Peyer's patch (tissue), 4 donors: ENCODE results near the gene AADACL3. TPM values are rescaled to one million over a fixed set of nuclear protein-coding genes. Genes with fewer than 3 reads are reported as not detected.

ENCODE experiments used
- DNase-seq, 3 donors: peaks; one replicate each; pipeline ENCODE4 v3.0.0-alpha.2; 2017 to 2019
- H3K27ac ChIP-seq, 4 donors: fragments of 200-600 bp; sonication (generic); one replicate each; pipeline ENCODE4 v1.5.1; 2016 to 2019
- H3K27me3 ChIP-seq, 2 donors: fragments of 200-600 bp; sonication (generic); one replicate each; pipeline ENCODE4 v1.5.1; 2019
- H3K36me3 ChIP-seq, 3 donors: fragments of 200-600 bp; sonication (generic); one replicate each; pipeline ENCODE4 v1.5.1; 2016 to 2019
- H3K4me1 ChIP-seq, 4 donors: fragments of 200-600 bp; sonication (generic); one replicate each; pipeline ENCODE4 v1.5.1; 2016 to 2019
- H3K4me3 ChIP-seq, 4 donors: fragments of 200-600 bp; sonication (generic); 1 replicate in 3 of 4; 2 replicates in 1 of 4; pipeline ENCODE4 v1.5.1; 2016 to 2019; ENCODE audit warnings: mild to moderate bottlenecking in 1 of 4
- H3K9me3 ChIP-seq, 4 donors: fragments of 200-600 bp; sonication (generic); one replicate each; pipeline ENCODE4 v1.5.1; 2016 to 2019; ENCODE audit warnings: mild to moderate bottlenecking in 1 of 4
- CTCF ChIP-seq, 6 experiments: fragments of 450-650 bp in 4 of 6; fragments of 200-600 bp in 2 of 6; sonication (generic) in 1 of 6; IDR thresholded peaks; one replicate each; pipeline ENCODE4 v1.5.1; 2017 to 2019; ENCODE audit warnings: antibody characterized with exemption in 6 of 6, mild to moderate bottlenecking in 3 of 6, moderate library complexity in 1 of 6
- POLR2A ChIP-seq, 2 donors: fragments of 450-650 bp; IDR thresholded peaks; one replicate each; pipeline ENCODE4 v1.5.1; 2017; ENCODE audit warnings: antibody characterized with exemption in 2 of 2, mild to moderate bottlenecking in 2 of 2, moderate library complexity in 2 of 2
- total RNA-seq, 4 donors: library from RNA; depleted of rRNA; stranded (reverse); fragments of >200 nt; gene quantifications; one replicate each; pipeline ENCODE4 v1.1.0, GENCODE V29; 2016

Gene AADACL3
- total RNA-seq, 4 donors from 2014 or later = not detected

- Histone ChIP-seq H3K4me1 (no peaks in the 10 kb centered on the region), H3K27ac (no peak overlapping the region), H3K27me3 (no peaks in the 10 kb centered on the region), H3K36me3 (no peaks in the 10 kb centered on the region), H3K9me3 (no peaks in the 10 kb centered on the region), H3K4me3 (no peak overlapping the region)
- no peak for DNase-seq
- TF ChIP-seq CTCF (IDR thresholded peaks at IDR 0.05) (no peak), POLR2A (IDR thresholded peaks at IDR 0.05) (no peak)
Observed at GRCh38 chr1:12770620-12771019, 54.7 kb downstream of the AADACL3 start.

GRCh38 chr1:12771186-12771585, 55.3 kb downstream of the AADACL3 start:
- TF ChIP-seq POLR2A (IDR thresholded peaks at IDR 0.05) = no peak
- no peak for TF ChIP-seq CTCF (IDR thresholded peaks at IDR 0.05)
- DNase-seq = no peak
- no peak overlapping the region for H3K4me3 ChIP-seq
- no peak overlapping the region for H3K27ac ChIP-seq
- H3K9me3 ChIP-seq = no peaks in the 10 kb centered on the region
- no peaks in the 10 kb centered on the region for H3K27me3 ChIP-seq
- no peaks in the 10 kb centered on the region for H3K36me3 ChIP-seq
- no peaks in the 10 kb centered on the region for H3K4me1 ChIP-seq

GRCh38 chr1:12772520-12772919, 56.6 kb downstream of the AADACL3 start:
- Histone ChIP-seq H3K27ac (no peak overlapping the region), H3K4me3 (no peak overlapping the region), H3K27me3 (no peaks in the 10 kb centered on the region), H3K36me3 (no peaks in the 10 kb centered on the region), H3K9me3 (no peaks in the 10 kb centered on the region), H3K4me1 (no peaks in the 10 kb centered on the region)
- no peak for DNase-seq
- TF ChIP-seq POLR2A (IDR thresholded peaks at IDR 0.05) (no peak), CTCF (IDR thresholded peaks at IDR 0.05) (no peak)

- no peak for DNase-seq
- H3K9me3 ChIP-seq = no peaks in the 10 kb centered on the region
- H3K27ac ChIP-seq = no peak within 1 kb of the TSS
- no peaks in the 10 kb centered on the region for H3K4me1 ChIP-seq
- no peaks in the 10 kb centered on the region for H3K27me3 ChIP-seq
- no peaks in the 10 kb centered on the region for H3K36me3 ChIP-seq
- TF ChIP-seq POLR2A (IDR thresholded peaks at IDR 0.05) (no peak), CTCF (IDR thresholded peaks at IDR 0.05) (no peak)
- no peak within 1 kb of the TSS for H3K4me3 ChIP-seq
Observed at GRCh38 chr1:12773438-12773837, 57.5 kb downstream of the AADACL3 start, which contains the start of gene PRAMEF12. Gene PRAMEF12 (plus strand): TSS chr1:12773738. CDS start chr1:12774868, 1,130 bp downstream.

GRCh38 chr1:12774801-12775345, 59.0 kb downstream of the AADACL3 start:
- Histone ChIP-seq H3K27ac (no peak overlapping the region), H3K4me3 (no peak overlapping the region), H3K27me3 (no peaks in the 10 kb centered on the region), H3K36me3 (no peaks in the 10 kb centered on the region), H3K9me3 (no peaks in the 10 kb centered on the region), H3K4me1 (no peaks in the 10 kb centered on the region)
- TF ChIP-seq CTCF (IDR thresholded peaks at IDR 0.05) = no peak
- TF ChIP-seq POLR2A (IDR thresholded peaks at IDR 0.05) = no peak
- no peak for DNase-seq

- no peak for DNase-seq
- Histone ChIP-seq H3K4me3 (no peak overlapping the region), H3K36me3 (no peaks in the 10 kb centered on the region), H3K9me3 (no peaks in the 10 kb centered on the region), H3K27me3 (no peaks in the 10 kb centered on the region), H3K4me1 (no peaks in the 10 kb centered on the region), H3K27ac (no peak overlapping the region)
- no peak for TF ChIP-seq CTCF (IDR thresholded peaks at IDR 0.05)
- TF ChIP-seq POLR2A (IDR thresholded peaks at IDR 0.05) = no peak
Observed at GRCh38 chr1:12775443-12775842, 59.5 kb downstream of the AADACL3 start.
